GM12801 (cell line): ENCODE measurements around the gene HBS1L.

ENCODE experiments used
- CTCF ChIP-seq: IDR thresholded peaks from one replicate; pipeline ENCODE4 v1.5.1; 2011; ENCODE audit warnings: control low read depth; ENCODE audit not compliant: insufficient read length; ENCODE audit errors: extremely low read depth

Gene HBS1L

DNA sequence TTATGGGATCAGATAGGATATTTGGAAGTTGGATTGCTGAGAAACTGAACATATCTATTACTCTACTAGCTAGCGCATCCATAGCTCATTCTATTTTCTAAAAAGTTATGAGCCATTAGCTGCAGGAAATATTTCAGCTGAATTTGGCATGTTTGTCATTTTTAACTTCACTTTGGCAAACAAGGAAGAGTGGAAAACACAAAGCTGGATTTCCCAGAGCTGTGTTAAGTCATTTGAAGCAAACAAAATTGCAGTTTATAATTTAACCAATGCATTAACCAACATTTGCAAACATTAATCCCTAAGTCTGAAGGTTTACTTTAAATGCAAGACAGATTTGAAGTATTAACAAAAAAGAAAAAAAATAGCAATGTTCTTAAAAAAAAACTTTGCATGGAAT, 105.9 kb downstream of the HBS1L start:
- TF ChIP-seq CTCF: no peak

DNA sequence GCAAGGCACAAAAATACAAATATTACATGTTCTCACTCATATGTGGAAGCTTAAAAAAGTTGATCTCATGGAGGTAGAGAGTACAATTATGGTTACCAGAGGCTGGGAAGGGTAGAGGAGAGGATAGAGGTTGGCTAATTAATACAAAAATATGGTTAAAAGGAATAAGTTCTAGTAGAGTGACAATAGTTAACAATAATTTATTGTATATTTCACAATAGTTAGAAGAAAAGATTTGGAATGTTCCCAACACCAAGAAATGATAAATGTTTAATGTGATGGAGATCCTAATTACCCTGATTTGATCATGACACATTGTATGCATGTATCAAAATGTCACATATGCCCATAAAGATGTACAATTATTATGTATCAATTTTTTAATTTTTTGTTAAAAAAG, 106.5 kb downstream of the HBS1L start:
- no peak for TF ChIP-seq CTCF

DNA sequence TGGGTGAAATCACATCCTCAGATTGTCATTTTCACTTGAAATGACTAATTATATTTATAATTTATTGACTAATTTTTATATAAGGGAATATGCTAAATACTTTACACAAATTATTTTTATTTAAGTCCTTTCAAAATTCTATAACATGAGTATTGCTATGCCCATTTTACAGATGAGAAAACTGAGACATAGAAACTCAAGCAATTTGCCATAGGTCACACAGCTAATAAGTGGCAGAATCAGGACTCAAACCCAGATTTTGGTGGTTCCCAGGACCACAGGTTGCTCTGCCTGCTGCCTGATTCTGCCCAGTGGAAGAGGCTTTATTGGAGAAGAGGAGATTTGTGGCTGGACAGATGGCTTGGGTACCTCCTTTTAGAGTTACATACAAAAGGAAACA, 109.6 kb downstream of the HBS1L start:
- no peak for TF ChIP-seq CTCF

DNA sequence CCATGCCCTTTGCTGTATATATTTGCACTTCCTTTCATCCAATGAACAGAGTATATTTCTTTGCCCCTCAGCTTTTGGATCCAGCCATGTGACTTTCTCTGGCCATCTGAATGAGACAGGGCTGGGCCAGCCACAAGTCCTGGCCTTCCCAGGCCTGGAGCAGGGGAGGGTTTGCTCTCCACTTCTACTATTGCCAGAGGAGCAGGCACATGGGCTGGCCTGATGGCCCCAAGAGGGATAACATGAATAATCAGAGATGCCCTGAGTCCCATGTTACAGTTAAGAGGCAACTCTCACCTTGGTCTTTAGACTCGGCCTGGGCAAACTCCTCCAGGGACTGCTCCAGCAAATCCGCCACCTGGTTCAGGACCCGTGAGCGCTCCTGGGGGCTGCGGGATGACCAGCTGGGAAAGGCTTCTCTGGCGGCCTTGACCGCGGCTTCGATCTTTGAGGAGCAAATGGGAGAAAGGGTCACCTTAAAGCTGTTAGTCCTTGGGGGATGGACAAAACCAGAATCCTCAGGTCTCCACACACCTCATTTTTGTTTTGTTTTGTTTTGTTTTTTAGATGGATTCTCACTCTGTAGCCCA, 111.0 kb downstream of the HBS1L start:
- TF ChIP-seq CTCF: no peak

- TF ChIP-seq CTCF: no peak
Observed at GRCh38 chr6:134938896-134939295, 115.7 kb downstream of the HBS1L start.

- TF ChIP-seq CTCF: no peak
Observed at GRCh38 chr6:134937426-134937825, 117.2 kb downstream of the HBS1L start.

DNA sequence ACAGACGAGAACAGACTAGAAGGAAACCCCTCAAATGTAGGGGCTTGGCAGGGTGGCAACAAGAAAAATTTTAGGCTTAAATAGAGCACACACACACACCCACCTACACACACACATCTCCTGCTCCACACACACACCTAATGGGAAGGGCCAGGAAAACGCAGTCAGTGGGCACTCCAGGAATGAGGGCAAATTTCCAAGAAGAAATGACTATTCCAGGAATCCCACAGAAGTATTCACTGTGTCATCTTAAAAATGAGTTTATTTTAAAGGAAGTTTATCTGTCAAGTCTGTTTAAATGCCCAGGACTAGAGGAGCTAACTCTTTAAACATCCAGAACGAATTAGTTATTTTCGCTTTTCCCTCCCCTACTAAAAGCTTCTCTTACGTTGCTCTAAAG, 117.7 kb downstream of the HBS1L start:
- TF ChIP-seq CTCF: no peak

- no peak for TF ChIP-seq CTCF
Observed at GRCh38 chr6:134936476-134936875, 118.1 kb downstream of the HBS1L start.
